Caco-2 (cell line): Measurements from ENCODE around the gene SLC25A31. TPM values are rescaled to one million over a fixed set of nuclear protein-coding genes. Genes with fewer than 3 reads are reported as not detected.

Experiments used
- BruUV-seq: library from RNA; stranded (reverse); fragments of 400-500 nt; replicated peaks from 2 replicates; lab custom pipeline; 2021; lab: Mats Ljungman, UMichigan
- CTCF ChIA-PET: fragments of 300-600 bp; sonication (Branson Sonifier 250); formaldehyde crosslinking; loops from one replicate; lab custom pipeline; 2022; ENCODE audit warnings: antibody characterized with exemption; lab: Charles Lee
- POLR2A ChIA-PET: fragments of 300-600 bp; sonication (Branson Sonifier 250); formaldehyde crosslinking; loops from one replicate; lab custom pipeline; 2022; ENCODE audit warnings: antibody characterized with exemption; lab: Charles Lee
- DNase-seq, 2 experiments: peaks; one replicate each; pipeline versions ENCODE4 v3.0.0 to v3.0.0-alpha.2; 2020 to 2022
- H3K27me3 ChIP-seq: replicated peaks from 2 replicates; pipeline ENCODE4 v1.6.0; 2011; ENCODE audit warnings: low read length; ENCODE audit not compliant: control insufficient read depth, insufficient read depth
- H3K36me3 ChIP-seq: 2 replicates; pipeline ENCODE4 v1.5.1; 2011; ENCODE audit warnings: low read length; ENCODE audit not compliant: control insufficient read depth, insufficient read depth
- H3K4me1 ChIP-seq: fragments of 250-450 bp; sonication (Bioruptor Pico); 2 replicates; pipeline ENCODE4 v1.5.1; 2020; ENCODE audit warnings: mild to moderate bottlenecking
- H3K4me3 ChIP-seq: 2 replicates; pipeline ENCODE4 v1.5.1; 2011; ENCODE audit warnings: low read depth, mild to moderate bottlenecking, control low read depth, low read length
- H3K9me3 ChIP-seq: fragments of 250-450 bp; sonication (Bioruptor Pico); 2 replicates; pipeline ENCODE4 v1.5.1; 2020; ENCODE audit warnings: mild to moderate bottlenecking, moderate library complexity
- H3K27ac Mint-ChIP-seq: one replicate; pipeline ENCODE4 v1.8.0; 2022; ENCODE audit warnings: mixed read lengths; ENCODE audit not compliant: unreplicated experiment
- H3K27me3 Mint-ChIP-seq: one replicate; pipeline ENCODE4 v1.8.0; 2022; ENCODE audit warnings: mixed read lengths; ENCODE audit not compliant: insufficient read depth, unreplicated experiment
- H3K36me3 Mint-ChIP-seq: one replicate; pipeline ENCODE4 v1.8.0; 2022; ENCODE audit warnings: mild to moderate bottlenecking, mixed read lengths; ENCODE audit not compliant: insufficient read depth, unreplicated experiment
- H3K4me1 Mint-ChIP-seq: one replicate; pipeline ENCODE4 v1.8.0; 2022; ENCODE audit warnings: low read depth, mixed read lengths; ENCODE audit not compliant: unreplicated experiment
- H3K4me3 Mint-ChIP-seq: one replicate; pipeline ENCODE4 v1.8.0; 2022; ENCODE audit warnings: mild to moderate bottlenecking, moderate library complexity, mixed read lengths; ENCODE audit not compliant: unreplicated experiment
- H3K9me3 Mint-ChIP-seq: one replicate; pipeline ENCODE4 v1.8.0; 2022; ENCODE audit warnings: mixed read lengths; ENCODE audit not compliant: unreplicated experiment
- intact Hi-C: fragments of 100-400 bp; cut with micrococcal nuclease; formaldehyde crosslinking; loops from one replicate; pipeline ENCODE4 v1.10.0; 2022; ENCODE audit not compliant: unreplicated experiment
- total RNA-seq: library from RNA; stranded (reverse); gene quantifications from 2 replicates; pipeline ENCODE4 v1.2.3, GENCODE V29; 2022
- TF ChIP-seq, protein P1 (sequence below), 2 experiments: fragments of 200-600 bp in 1 of 2; IDR thresholded peaks; 1 replicate in 1 of 2; 2 replicates in 1 of 2; pipeline versions ENCODE4 v1.5.1 to v1.8.0; 2011 to 2022; ENCODE audit warnings: antibody characterized with exemption in 1 of 2, control low read depth in 1 of 2, inconsistent platforms in 1 of 2, low read depth in 1 of 2, low read length in 1 of 2, mild to moderate bottlenecking in 1 of 2, moderate library complexity in 1 of 2; ENCODE audit not compliant: insufficient read depth in 1 of 2, severe bottlenecking in 1 of 2, unreplicated experiment in 1 of 2

SLC25A31 gene
- total RNA-seq, 1 experiment from 2014 or later = not detected

DNA sequence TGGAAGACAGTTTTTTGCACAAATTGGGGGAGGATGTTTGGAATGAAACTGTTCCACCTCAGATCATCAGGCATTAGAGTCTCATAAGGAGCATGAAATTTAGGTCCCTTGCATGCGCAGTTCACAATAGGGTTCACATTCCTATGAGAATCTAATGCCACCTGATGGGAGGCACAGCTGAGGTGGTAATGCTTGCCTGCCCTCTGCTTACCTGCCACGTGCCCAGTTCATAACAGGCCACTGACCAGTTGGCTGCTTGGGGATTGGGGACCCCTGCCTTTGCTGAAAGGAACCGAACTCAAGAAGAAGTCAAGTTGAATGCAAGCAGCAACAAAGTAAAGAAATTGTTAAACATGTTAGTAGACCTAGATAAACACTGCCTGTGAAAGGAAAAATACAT, 47.3 kb downstream of the SLC25A31 start:
- CTCF ChIA-PET = no interaction called here
- H3K4me1 ChIP-seq = 0 out of 2 replicates have a peak, but pooled peaks cover 10% of the 10 kb centered on the region
- H3K27me3 ChIP-seq = no peaks in the 10 kb centered on the region
- intact Hi-C loops = no loop called here
- no peaks in the 10 kb centered on the region for H3K9me3 ChIP-seq
- no peak overlapping the region for H3K4me3 ChIP-seq
- Mint-ChIP-seq H3K27me3 (peaks cover 3% of the 10 kb centered on the region), H3K27ac (no peak overlapping the region), H3K4me3 (no peak overlapping the region), H3K4me1 (peaks cover 7% of the 10 kb centered on the region), H3K9me3 (no peaks in the 10 kb centered on the region), H3K36me3 (peaks cover 8% of the 10 kb centered on the region)
- no peaks in the 10 kb centered on the region for H3K36me3 ChIP-seq
- TF ChIP-seq, protein P1, sequence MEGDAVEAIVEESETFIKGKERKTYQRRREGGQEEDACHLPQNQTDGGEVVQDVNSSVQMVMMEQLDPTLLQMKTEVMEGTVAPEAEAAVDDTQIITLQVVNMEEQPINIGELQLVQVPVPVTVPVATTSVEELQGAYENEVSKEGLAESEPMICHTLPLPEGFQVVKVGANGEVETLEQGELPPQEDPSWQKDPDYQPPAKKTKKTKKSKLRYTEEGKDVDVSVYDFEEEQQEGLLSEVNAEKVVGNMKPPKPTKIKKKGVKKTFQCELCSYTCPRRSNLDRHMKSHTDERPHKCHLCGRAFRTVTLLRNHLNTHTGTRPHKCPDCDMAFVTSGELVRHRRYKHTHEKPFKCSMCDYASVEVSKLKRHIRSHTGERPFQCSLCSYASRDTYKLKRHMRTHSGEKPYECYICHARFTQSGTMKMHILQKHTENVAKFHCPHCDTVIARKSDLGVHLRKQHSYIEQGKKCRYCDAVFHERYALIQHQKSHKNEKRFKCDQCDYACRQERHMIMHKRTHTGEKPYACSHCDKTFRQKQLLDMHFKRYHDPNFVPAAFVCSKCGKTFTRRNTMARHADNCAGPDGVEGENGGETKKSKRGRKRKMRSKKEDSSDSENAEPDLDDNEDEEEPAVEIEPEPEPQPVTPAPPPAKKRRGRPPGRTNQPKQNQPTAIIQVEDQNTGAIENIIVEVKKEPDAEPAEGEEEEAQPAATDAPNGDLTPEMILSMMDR (IDR thresholded peaks at IDR 0.05; ENCODE audit: insufficient read depth in 1 of 2, low read depth in 1 of 2, low read length in 1 of 2, severe bottlenecking in 1 of 2, unreplicated experiment in 1 of 2) = no peak
- DNase-seq = no peak
- BruUV-seq = no TSS peak
- POLR2A ChIA-PET = no interaction called here

DNA sequence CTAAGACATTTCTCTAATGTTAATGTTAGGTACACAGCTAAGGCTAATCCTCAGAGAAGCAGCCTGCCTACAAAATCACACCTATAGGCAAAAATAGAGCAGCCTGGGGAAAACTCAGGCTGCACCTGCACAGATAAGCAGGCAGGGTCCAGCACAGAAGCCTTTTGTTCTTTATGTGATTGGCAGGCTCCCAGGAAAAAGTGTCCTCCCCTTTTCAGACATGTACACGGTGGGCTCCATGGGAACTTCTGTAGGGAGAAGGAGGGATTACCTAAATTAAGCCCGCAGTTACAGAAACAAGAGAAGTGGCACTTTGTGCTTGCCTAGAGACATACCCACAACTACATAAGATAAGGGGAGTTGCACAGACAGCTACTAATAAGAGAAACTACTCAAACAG, 47.9 kb downstream of the SLC25A31 start:
- no peaks in the 10 kb centered on the region for H3K9me3 ChIP-seq
- Mint-ChIP-seq H3K4me1 (peaks cover 7% of the 10 kb centered on the region), H3K27ac (no peak overlapping the region), H3K27me3 (peaks cover 3% of the 10 kb centered on the region), H3K4me3 (no peak overlapping the region), H3K36me3 (peaks cover 12% of the 10 kb centered on the region), H3K9me3 (no peaks in the 10 kb centered on the region)
- intact Hi-C loops = no loop called here
- BruUV-seq = no TSS peak
- no peaks in the 10 kb centered on the region for H3K27me3 ChIP-seq
- DNase-seq = no peak
- CTCF ChIA-PET = no interaction called here
- H3K4me3 ChIP-seq = no peak overlapping the region
- POLR2A ChIA-PET = no interaction called here
- TF ChIP-seq, protein P1 (IDR thresholded peaks at IDR 0.05; ENCODE audit: insufficient read depth in 1 of 2, low read depth in 1 of 2, low read length in 1 of 2, severe bottlenecking in 1 of 2, unreplicated experiment in 1 of 2) = no peak
- H3K36me3 ChIP-seq = no peaks in the 10 kb centered on the region
- H3K4me1 ChIP-seq = 0 out of 2 replicates have a peak, but pooled peaks cover 8% of the 10 kb centered on the region

DNA sequence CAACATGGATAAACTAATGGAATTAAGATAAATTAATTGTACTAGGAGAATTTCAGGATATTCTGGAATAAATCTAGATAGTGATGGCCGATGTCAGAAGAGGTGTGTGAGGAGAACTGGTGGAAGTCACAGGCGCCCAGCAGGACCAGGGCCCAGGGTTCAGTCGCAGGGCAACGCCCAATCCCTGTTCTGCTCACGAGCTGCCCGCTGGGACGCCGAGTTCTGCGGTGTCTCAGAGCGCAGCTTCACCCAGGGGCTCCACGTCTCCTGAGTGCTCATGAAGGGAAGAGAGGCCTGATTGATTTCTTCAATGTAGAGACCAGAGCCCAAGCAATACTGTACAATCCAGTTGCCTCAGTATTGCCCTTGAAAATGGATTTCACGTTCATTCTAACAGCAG, 50.4 kb downstream of the SLC25A31 start:
- Mint-ChIP-seq H3K27ac (peak overlapping the region; percentile 90), H3K4me3 (peak overlapping the region; percentile 97), H3K4me1 (peaks cover 7% of the 10 kb centered on the region)

More for the DNA sequence above, 50.4 kb downstream of the SLC25A31 start:
- no peaks in the 10 kb centered on the region for H3K9me3 ChIP-seq
- Mint-ChIP-seq H3K36me3 (peaks cover 12% of the 10 kb centered on the region), H3K9me3 (no peaks in the 10 kb centered on the region), H3K27me3 (peaks cover 3% of the 10 kb centered on the region)
- ChIA-PET CTCF (no interaction called here), POLR2A (no interaction called here)
- H3K27me3 ChIP-seq = no peaks in the 10 kb centered on the region
- intact Hi-C loops = loop anchor here (5.0 kb wide), 2 partner anchors 102 to 282 kb away; partner anchors contain the start of genes LARP1B and PLK4
- no peak overlapping the region for H3K4me3 ChIP-seq
- TF ChIP-seq, protein P1 (IDR thresholded peaks at IDR 0.05; ENCODE audit: insufficient read depth in 1 of 2, low read depth in 1 of 2, low read length in 1 of 2, severe bottlenecking in 1 of 2, unreplicated experiment in 1 of 2) = no peak
- BruUV-seq = no TSS peak
- H3K36me3 ChIP-seq = no peaks in the 10 kb centered on the region
- H3K4me1 ChIP-seq = peaks cover 13% of the 10 kb centered on the region; the same call in 1 of the 2 replicates
- DNase-seq = no peak
